Pancreas (tissue), 10 donors: ENCODE results near the gene CMYA5. TPM values are rescaled to one million over a fixed set of nuclear protein-coding genes. Genes with fewer than 3 reads are reported as not detected.

Source experiments
- ATAC-seq, 4 donors: fragments of 200-7000 bp; cut with Tn5 transposase; one replicate each; pipeline versions ENCODE4 v1.8.0 to v1.9.1; 2020; ENCODE audit warnings: mild to moderate bottlenecking in 4 of 4, moderate library complexity in 4 of 4
- DNase-seq, 6 donors: peaks; one replicate each; pipeline ENCODE4 v3.0.0-alpha.2; 2020
- FAIRE-seq: peaks from 2 replicates; lab custom pipeline; 2012; peaks lifted over from hg19 to GRCh38; lab: Jason Lieb, UNC
- H3K27ac ChIP-seq, 4 donors: fragments of 200-600 bp; sonication (generic); 1 replicate in 3 of 4; 2 replicates in 1 of 4; pipeline versions ENCODE4 v1.5.0 to v1.8.0; 2020
- H3K27me3 ChIP-seq, 4 donors: fragments of 200-600 bp; one replicate each; pipeline ENCODE4 v1.8.0; 2021
- H3K36me3 ChIP-seq, 3 donors: fragments of 200-600 bp; sonication (generic) in 1 of 3; one replicate each; pipeline versions ENCODE4 v1.5.0 to v1.8.0; 2020 to 2021
- H3K4me1 ChIP-seq, 3 donors: fragments of 200-600 bp; one replicate each; pipeline ENCODE4 v1.8.0; 2021
- H3K4me3 ChIP-seq, 4 donors: fragments of 200-600 bp; sonication (generic) in 2 of 4; one replicate each; pipeline versions ENCODE4 v1.5.0 to v1.8.0; 2020 to 2021
- H3K9me3 ChIP-seq, 4 donors: fragments of 200-600 bp; one replicate each; pipeline ENCODE4 v1.8.0; 2021
- WGBS, 2 donors: extraction: QIAGEN DNeasy Blood & Tissue Kit; methylation state at CpG; one replicate each; pipeline ENCODE4 v1.1.7; 2013; 5-methylcytosine and 5-hydroxymethylcytosine counted together
- intact Hi-C, 3 donors: fragments of 100-400 bp; cut with DNase I; formaldehyde crosslinking; loops; one replicate each; pipeline versions ENCODE4 v1.11.1 to v1.14.2; 2022
- polyA plus RNA-seq, 2 donors: library from polyadenylated mRNA; stranded (reverse); fragments of 200-250 nt; gene quantifications; one replicate each; pipeline ENCODE4 v1.2.3, GENCODE V29; 2013
- total RNA-seq, 6 donors: library from RNA; stranded (reverse); fragmentation: NEBNext Ultra II Directional in 4 of 6; extraction: Animal tissue kit (Norgen Biotek cat#: 25700) in 4 of 6; gene quantifications; one replicate each; pipeline versions ENCODE4 v1.2.1 to v1.2.4, GENCODE V29; 2021 to 2023
- TF ChIP-seq, protein P1 (sequence below), 4 donors: fragments of 200-600 bp; sonication (generic) in 3 of 4; IDR thresholded peaks; one replicate each; pipeline versions ENCODE4 v1.5.0 to v1.8.0; 2021; ENCODE audit warnings: antibody characterized with exemption in 4 of 4
- donor health status: healthy with polysubstance abuse.
- donor health status: DM: no; HTN: no; CAD: no; lungs with moderate emphysema.
- donor health status: DM: no; HTN: no; CAD: no.
- donor health status: control.
- donor health status: control.
- donor health status: Bipolar disorder and iron deficiency.
- donor health status: DM: yes; HTN: yes; CAD: no.
- donor health status: DM: no; HTN: no; CAD: no.
- donor health status: DM: no; HTN: no; CAD: no.
- donor health status: DM: yes; HTN: yes; CAD: no.

CMYA5 gene
- total and polyA plus RNA-seq, 8 donors = 0.09 to 0.84 (median 0.39) TPM

DNA sequence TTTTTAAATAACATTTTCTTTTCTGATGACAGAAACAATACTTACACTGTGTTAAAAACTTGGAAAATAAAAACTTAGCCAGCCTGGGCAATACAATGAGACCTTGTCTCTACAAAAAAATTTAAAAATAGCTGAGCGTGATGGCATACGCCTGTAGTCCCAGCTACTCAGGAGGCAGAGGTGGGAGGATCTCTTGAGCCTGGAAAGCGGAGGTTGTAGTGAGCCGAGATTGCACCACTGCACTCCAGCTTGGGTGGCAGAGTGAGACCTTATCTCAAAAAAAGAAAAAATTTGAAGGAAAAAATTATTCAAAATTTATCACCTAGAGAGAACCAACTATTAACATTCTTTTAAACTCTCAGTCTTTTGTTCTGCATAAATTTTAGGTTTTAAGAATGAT, 4.9 kb upstream of the CMYA5 start:
- no peak for ATAC-seq
- WGBS, 2 donors = 95 to 97% methylated on average over 4 of the region's 4 CpGs

DNA sequence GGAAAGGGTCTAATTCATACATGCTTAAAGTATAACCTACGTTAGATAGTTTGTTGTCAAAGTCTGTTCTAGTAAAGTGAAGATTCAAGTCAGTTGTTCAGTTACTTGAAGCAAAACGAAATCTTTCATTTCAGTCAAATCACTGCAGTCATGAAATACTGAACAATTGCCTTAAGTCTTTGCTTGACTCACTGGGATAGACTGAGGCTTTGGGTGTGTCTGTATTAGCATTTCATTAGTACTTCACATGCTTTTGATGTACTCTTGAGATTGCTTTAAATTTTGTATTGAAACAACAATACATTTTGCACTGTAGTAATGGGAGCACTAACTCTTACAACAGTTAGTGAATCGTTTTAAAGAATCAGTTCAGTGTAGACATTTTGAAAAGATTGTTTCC, 4.0 kb upstream of the CMYA5 start:
- ATAC-seq (no peak), FAIRE-seq (no peak), DNase-seq (no peak)
- Histone ChIP-seq H3K4me1 (no peaks in the 10 kb centered on the region), H3K27me3 (no peaks in the 10 kb centered on the region), H3K4me3 (no peak overlapping the region), H3K9me3 (no peaks in the 10 kb centered on the region), H3K36me3 (peaks cover 0 to 17% (median 10%) of the 10 kb centered on the region in 3 donors), H3K27ac (no peak overlapping the region)
- WGBS, 2 donors = 77 to 78% methylated on average over 3 of the region's 3 CpGs
- TF ChIP-seq, protein P1, sequence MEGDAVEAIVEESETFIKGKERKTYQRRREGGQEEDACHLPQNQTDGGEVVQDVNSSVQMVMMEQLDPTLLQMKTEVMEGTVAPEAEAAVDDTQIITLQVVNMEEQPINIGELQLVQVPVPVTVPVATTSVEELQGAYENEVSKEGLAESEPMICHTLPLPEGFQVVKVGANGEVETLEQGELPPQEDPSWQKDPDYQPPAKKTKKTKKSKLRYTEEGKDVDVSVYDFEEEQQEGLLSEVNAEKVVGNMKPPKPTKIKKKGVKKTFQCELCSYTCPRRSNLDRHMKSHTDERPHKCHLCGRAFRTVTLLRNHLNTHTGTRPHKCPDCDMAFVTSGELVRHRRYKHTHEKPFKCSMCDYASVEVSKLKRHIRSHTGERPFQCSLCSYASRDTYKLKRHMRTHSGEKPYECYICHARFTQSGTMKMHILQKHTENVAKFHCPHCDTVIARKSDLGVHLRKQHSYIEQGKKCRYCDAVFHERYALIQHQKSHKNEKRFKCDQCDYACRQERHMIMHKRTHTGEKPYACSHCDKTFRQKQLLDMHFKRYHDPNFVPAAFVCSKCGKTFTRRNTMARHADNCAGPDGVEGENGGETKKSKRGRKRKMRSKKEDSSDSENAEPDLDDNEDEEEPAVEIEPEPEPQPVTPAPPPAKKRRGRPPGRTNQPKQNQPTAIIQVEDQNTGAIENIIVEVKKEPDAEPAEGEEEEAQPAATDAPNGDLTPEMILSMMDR (IDR thresholded peaks at IDR 0.05) = no peak
- intact Hi-C loops = no loop called here

More for the DNA sequence above, 4.9 kb upstream of the CMYA5 start:
- Histone ChIP-seq H3K36me3 (peaks cover 0 to 17% (median 10%) of the 10 kb centered on the region in 3 donors), H3K4me3 (no peak overlapping the region), H3K9me3 (no peaks in the 10 kb centered on the region), H3K4me1 (no peaks in the 10 kb centered on the region), H3K27me3 (no peaks in the 10 kb centered on the region), H3K27ac (no peak overlapping the region)
- FAIRE-seq (no peak), DNase-seq (no peak)
- intact Hi-C loops = no loop called here
- TF ChIP-seq, protein P1 (IDR thresholded peaks at IDR 0.05) = no peak

DNA sequence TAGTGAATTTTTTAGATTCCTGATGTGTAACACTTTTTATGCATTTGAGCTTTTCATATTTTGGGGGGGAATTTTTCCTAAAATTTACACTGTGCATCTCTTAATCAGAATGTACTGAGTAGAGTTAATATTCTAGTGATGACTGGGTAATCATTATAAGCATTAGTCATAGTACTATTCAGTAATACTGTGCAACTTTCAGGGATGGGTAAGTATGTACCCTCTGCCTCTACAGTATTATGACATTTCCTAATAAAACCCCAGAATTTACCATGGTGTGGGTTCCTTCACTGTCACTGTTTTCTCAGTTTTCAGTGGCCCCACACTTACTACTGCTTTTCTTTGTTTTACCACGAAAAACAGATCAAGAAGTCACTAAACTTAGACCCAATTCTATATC, 2.8 kb upstream of the CMYA5 start:
- no peaks in the 10 kb centered on the region for H3K27me3 ChIP-seq
- FAIRE-seq (no peak), ATAC-seq (no peak), DNase-seq (no peak)
- H3K4me1 ChIP-seq = no peaks in the 10 kb centered on the region
- WGBS, 2 donors = 86 to 99% methylated on average over 1 of the region's 1 CpG
- TF ChIP-seq, protein P1 (IDR thresholded peaks at IDR 0.05) = no peak
- peaks cover 0 to 13% (median 10%) of the 10 kb centered on the region in 3 donors for H3K36me3 ChIP-seq
- intact Hi-C loops = no loop called here
- H3K9me3 ChIP-seq = no peaks in the 10 kb centered on the region
- no peak overlapping the region for H3K4me3 ChIP-seq
- H3K27ac ChIP-seq = no peak overlapping the region

DNA sequence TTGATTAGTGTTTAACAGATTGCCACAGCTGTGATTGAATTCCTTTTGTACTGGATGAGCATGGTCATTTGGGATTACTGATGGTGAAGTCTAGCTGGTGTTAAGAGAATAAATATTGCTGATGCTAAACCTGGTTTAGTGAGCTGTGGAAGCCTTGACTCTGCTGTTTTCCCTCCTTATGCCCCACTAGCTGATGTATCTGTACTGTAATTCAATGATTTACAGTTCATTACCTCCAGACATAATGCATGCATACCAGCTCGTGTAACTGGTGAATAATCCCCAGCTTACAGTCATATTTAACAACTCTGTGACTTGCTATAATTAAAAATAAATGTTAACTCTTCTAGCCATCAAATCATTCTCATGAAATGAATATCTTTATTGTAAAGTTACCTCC, 1.7 kb upstream of the CMYA5 start:
- H3K9me3 ChIP-seq = no peaks in the 10 kb centered on the region
- intact Hi-C loops = no loop called here
- DNase-seq = no peak
- H3K27ac ChIP-seq = no peak overlapping the region
- WGBS, 2 donors = 85 to 94% methylated on average over 1 of the region's 1 CpG
- H3K36me3 ChIP-seq = peaks cover 0 to 5% (median 1%) of the 10 kb centered on the region in 3 donors
- H3K4me1 ChIP-seq = no peaks in the 10 kb centered on the region
- no peak for FAIRE-seq
- TF ChIP-seq, protein P1 (IDR thresholded peaks at IDR 0.05) = no peak
- no peak for ATAC-seq
- no peaks in the 10 kb centered on the region for H3K27me3 ChIP-seq
- H3K4me3 ChIP-seq = no peak overlapping the region

DNA sequence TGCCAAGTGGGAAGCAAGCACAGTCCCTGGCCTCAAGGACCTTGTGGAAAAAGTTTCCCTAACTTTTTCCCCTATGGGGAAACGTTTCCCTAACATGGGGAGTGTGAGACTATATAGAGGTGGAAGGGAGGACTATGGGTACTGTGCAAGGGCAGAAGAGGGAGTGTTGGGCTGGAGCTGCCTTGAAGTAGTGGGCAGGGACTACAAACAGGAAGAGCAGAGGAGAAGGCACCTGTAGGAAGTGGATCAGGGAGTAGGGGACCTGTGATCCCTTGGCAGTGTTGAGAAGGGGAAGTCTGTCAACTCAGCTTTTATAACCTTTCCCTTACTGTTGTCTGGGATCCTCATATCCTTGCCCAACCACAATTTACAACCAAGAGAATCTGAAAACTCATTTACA, 1.4 kb downstream of the CMYA5 start:
- TF ChIP-seq, protein P1 (IDR thresholded peaks at IDR 0.05) = no peak
- FAIRE-seq (no peak), ATAC-seq (no peak), DNase-seq (no peak)
- no peaks in the 10 kb centered on the region for H3K27me3 ChIP-seq
- 53 to 61% methylated on average over 1 of the region's 1 CpG for WGBS, 2 donors
- H3K4me1 ChIP-seq = no peaks in the 10 kb centered on the region
- intact Hi-C loops = no loop called here
- H3K36me3 ChIP-seq = peaks cover 0 to 5% (median 0%) of the 10 kb centered on the region in 3 donors
- H3K9me3 ChIP-seq = no peaks in the 10 kb centered on the region
- H3K27ac ChIP-seq = no peak overlapping the region
- no peak overlapping the region for H3K4me3 ChIP-seq
